SK-N-SH treated with all-trans-retinoic acid at 6 μM for 48 hours (cell line): Measurements from ENCODE around the gene IL4R.

Experiments
- ATAC-seq: fragments of 200-7000 bp; cut with Tn5 transposase; 3 replicates; pipeline ENCODE4 v1.9.1; 2020; ENCODE audit warnings: mild to moderate bottlenecking, moderate library complexity
- ARNTL ChIP-seq: fragments of 450-650 bp; formaldehyde crosslinking; IDR thresholded peaks from 2 replicates; pipeline ENCODE4 v1.5.0; 2020; ENCODE audit warnings: low read depth, mild to moderate bottlenecking, moderate library complexity, borderline replicate concordance
- BACH2 ChIP-seq: fragments of 250-450 bp; sonication (Bioruptor Pico); IDR thresholded peaks from 2 replicates; pipeline ENCODE4 v1.9.0; 2021; ENCODE audit warnings: mild to moderate bottlenecking, borderline replicate concordance
- CSDC2 ChIP-seq: fragments of 250-450 bp; sonication (Bioruptor Pico); IDR thresholded peaks from 2 replicates; pipeline ENCODE4 v1.5.0; 2020; ENCODE audit warnings: mild to moderate bottlenecking, moderate library complexity
- GLIS3 ChIP-seq: fragments of 250-450 bp; sonication (Bioruptor Pico); IDR thresholded peaks from 2 replicates; pipeline ENCODE4 v1.5.0; 2020; ENCODE audit warnings: mild to moderate bottlenecking, moderate library complexity
- ISL1 ChIP-seq: fragments of 250-450 bp; sonication (Bioruptor Pico); IDR thresholded peaks from 2 replicates; pipeline ENCODE4 v2.1.2; 2022; ENCODE audit warnings: mild to moderate bottlenecking, moderate library complexity
- OSR1 ChIP-seq: fragments of 250-450 bp; sonication (Bioruptor Pico); IDR thresholded peaks from 2 replicates; pipeline ENCODE4 v1.8.0; 2022; ENCODE audit warnings: moderate library complexity, mild to moderate bottlenecking, inconsistent platforms
- PATZ1 ChIP-seq: fragments of 250-450 bp; sonication (Bioruptor Pico); IDR thresholded peaks from 2 replicates; pipeline ENCODE4 v1.8.0; 2020; ENCODE audit warnings: mild to moderate bottlenecking, moderate library complexity, borderline replicate concordance
- POU6F1 ChIP-seq: fragments of 250-450 bp; sonication (Bioruptor Pico); IDR thresholded peaks from 2 replicates; pipeline ENCODE4 v1.8.0; 2021; ENCODE audit warnings: low read depth, mild to moderate bottlenecking, moderate library complexity, borderline replicate concordance
- PPARA ChIP-seq: fragments of 250-450 bp; sonication (Bioruptor Pico); IDR thresholded peaks from 2 replicates; pipeline ENCODE4 v1.5.0; 2020; ENCODE audit warnings: mild to moderate bottlenecking, borderline replicate concordance
- RARB ChIP-seq: fragments of 250-450 bp; sonication (Bioruptor Pico); IDR thresholded peaks from 2 replicates; pipeline ENCODE4 v1.8.0; 2021; ENCODE audit warnings: mild to moderate bottlenecking, moderate library complexity
- SNAI2 ChIP-seq: fragments of 250-450 bp; sonication (Bioruptor Pico); IDR thresholded peaks from 2 replicates; pipeline ENCODE4 v1.5.0; 2020; ENCODE audit warnings: mild to moderate bottlenecking, moderate library complexity
- TCF4 ChIP-seq: fragments of 250-450 bp; sonication (Bioruptor Pico); IDR thresholded peaks from 2 replicates; pipeline ENCODE4 v1.8.0; 2021; ENCODE audit warnings: mild to moderate bottlenecking, moderate library complexity, borderline replicate concordance
- TOX ChIP-seq: fragments of 250-450 bp; sonication (Bioruptor Pico); IDR thresholded peaks from 2 replicates; pipeline ENCODE4 v1.8.0; 2021; ENCODE audit warnings: mild to moderate bottlenecking, moderate library complexity, borderline replicate concordance
- ZC3H10 ChIP-seq: fragments of 250-450 bp; sonication (Bioruptor Pico); IDR thresholded peaks from 2 replicates; pipeline ENCODE4 v1.5.1; 2021; ENCODE audit warnings: mild to moderate bottlenecking, moderate library complexity
- ZFP3 ChIP-seq: fragments of 250-450 bp; sonication (Bioruptor Pico); IDR thresholded peaks from 2 replicates; pipeline ENCODE4 v1.5.0; 2020; ENCODE audit warnings: mild to moderate bottlenecking, moderate library complexity
- ZFP30 ChIP-seq: fragments of 450-650 bp; formaldehyde crosslinking; IDR thresholded peaks from 2 replicates; pipeline ENCODE4 v1.5.0; 2022; ENCODE audit warnings: mild to moderate bottlenecking, moderate library complexity
- ZNF565 ChIP-seq: fragments of 450-650 bp; formaldehyde crosslinking; conservative IDR thresholded peaks from 2 replicates; pipeline ENCODE4 v1.5.0; 2020; ENCODE audit warnings: low read depth, mild to moderate bottlenecking, moderate library complexity
- ZNF70 ChIP-seq: fragments of 450-650 bp; formaldehyde crosslinking; IDR thresholded peaks from 2 replicates; pipeline ENCODE4 v1.5.0; 2020; ENCODE audit warnings: mild to moderate bottlenecking, moderate library complexity
- TF ChIP-seq, protein P1 (sequence below): fragments of 250-450 bp; sonication (Bioruptor Pico); IDR thresholded peaks from 2 replicates; pipeline ENCODE4 v1.5.1; 2020; ENCODE audit warnings: low read depth, mild to moderate bottlenecking, moderate library complexity
- TF ChIP-seq, protein P2 (sequence below): fragments of 250-450 bp; sonication (Bioruptor Pico); IDR thresholded peaks from 2 replicates; pipeline ENCODE4 v1.5.1; 2021; ENCODE audit warnings: mild to moderate bottlenecking, moderate library complexity
- TF ChIP-seq, protein P3 (sequence below): fragments of 250-450 bp; sonication (Bioruptor Pico); IDR thresholded peaks from 2 replicates; pipeline ENCODE4 v1.5.0; 2020; ENCODE audit warnings: mild to moderate bottlenecking, moderate library complexity

IL4R gene

DNA sequence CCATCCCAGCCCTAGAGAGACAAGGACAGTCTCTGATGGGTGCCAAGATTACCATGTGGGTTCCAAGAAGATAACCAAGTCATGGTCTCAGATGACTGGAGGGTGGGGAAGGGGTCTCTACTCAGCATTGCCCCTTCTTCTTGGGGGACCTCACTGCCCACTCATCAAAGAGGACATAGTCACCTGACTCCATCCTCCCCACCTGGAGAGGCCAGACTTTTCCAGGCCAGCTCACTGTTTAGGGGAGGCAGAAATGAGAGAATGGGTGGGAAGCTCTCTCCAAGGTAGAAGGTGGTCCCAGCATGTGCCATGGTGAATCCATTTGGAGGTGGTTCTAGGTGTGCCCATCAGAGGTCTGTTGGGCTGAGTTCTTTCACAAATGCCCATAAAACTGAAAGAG, 67.5 kb downstream of the IL4R start:
- TF ChIP-seq SNAI2 (no peak), ARNTL (CRISPR knock-in tag) (no peak), ZFP30 (no peak), ISL1 (CRISPR knock-in tag) (no peak), RARB (no peak), BACH2 (CRISPR knock-in tag) (no peak), ZFP3 (CRISPR knock-in tag) (no peak)
- TF ChIP-seq, protein P1, sequence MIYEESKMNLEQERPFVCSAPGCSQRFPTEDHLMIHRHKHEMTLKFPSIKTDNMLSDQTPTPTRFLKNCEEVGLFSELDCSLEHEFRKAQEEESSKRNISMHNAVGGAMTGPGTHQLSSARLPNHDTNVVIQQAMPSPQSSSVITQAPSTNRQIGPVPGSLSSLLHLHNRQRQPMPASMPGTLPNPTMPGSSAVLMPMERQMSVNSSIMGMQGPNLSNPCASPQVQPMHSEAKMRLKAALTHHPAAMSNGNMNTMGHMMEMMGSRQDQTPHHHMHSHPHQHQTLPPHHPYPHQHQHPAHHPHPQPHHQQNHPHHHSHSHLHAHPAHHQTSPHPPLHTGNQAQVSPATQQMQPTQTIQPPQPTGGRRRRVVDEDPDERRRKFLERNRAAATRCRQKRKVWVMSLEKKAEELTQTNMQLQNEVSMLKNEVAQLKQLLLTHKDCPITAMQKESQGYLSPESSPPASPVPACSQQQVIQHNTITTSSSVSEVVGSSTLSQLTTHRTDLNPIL (CRISPR knock-in tag): no peak
- ATAC-seq: no peak

DNA sequence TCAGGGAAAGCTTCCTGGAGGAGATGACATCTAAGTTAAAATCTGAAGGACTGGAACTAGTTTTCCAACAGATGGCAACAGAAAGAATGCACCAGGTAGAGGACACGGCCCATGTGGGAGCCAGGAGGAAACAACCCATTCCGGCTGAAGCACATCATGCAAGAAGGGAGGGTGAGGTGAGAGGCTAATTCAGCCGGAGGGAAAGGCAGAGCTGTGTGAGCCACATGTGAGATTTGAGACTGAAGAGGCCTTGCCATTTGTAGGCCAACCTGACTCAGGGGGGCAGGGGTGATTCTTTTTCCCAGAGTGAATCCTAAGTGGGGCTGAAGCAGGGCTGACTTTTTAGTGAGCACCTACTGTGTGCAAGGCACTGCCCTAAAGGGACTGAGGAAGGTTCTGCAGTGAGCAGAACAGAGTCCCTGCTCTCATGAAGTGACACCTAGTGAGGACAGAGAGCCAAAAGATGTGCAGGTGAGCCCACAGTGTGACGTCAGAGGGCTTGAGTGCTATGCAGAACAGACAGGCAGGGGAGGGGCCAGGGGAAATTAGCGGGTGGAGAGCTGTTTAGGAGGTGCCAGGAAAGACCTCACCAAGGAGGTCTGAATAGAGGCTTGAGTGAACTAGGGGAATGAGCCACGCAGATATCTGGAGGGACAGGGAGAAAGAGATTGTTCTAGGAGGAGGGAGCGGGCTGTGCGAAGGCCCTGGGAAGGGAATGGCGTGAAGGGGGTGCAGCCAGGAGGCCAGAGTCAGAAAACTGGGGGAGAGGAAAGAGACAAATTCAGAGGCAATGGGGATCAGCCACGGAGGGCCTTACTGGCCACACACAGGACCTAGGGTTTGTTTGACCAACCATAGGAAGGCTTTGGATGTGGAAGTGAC, 68.4 kb downstream of the IL4R start:
- TF ChIP-seq, protein P2, sequence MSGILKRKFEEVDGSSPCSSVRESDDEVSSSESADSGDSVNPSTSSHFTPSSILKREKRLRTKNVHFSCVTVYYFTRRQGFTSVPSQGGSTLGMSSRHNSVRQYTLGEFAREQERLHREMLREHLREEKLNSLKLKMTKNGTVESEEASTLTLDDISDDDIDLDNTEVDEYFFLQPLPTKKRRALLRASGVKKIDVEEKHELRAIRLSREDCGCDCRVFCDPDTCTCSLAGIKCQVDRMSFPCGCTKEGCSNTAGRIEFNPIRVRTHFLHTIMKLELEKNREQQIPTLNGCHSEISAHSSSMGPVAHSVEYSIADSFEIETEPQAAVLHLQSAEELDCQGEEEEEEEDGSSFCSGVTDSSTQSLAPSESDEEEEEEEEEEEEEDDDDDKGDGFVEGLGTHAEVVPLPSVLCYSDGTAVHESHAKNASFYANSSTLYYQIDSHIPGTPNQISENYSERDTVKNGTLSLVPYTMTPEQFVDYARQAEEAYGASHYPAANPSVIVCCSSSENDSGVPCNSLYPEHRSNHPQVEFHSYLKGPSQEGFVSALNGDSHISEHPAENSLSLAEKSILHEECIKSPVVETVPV (CRISPR knock-in tag): no peak
- no peak for TF ChIP-seq ZC3H10
- TF ChIP-seq TCF4 (CRISPR knock-in tag): no peak
- no peak for TF ChIP-seq ZFP30
- no peak for TF ChIP-seq ARNTL (CRISPR knock-in tag)
- no peak for TF ChIP-seq SNAI2
- TF ChIP-seq PPARA (CRISPR knock-in tag): no peak
- TF ChIP-seq TOX (CRISPR knock-in tag): no peak
- no peak for TF ChIP-seq ZNF70 (CRISPR knock-in tag)
- no peak for TF ChIP-seq CSDC2 (CRISPR knock-in tag)
- TF ChIP-seq ZFP3 (CRISPR knock-in tag): no peak
- no peak for TF ChIP-seq BACH2 (CRISPR knock-in tag)
- TF ChIP-seq OSR1: no peak
- no peak for TF ChIP-seq PATZ1 (CRISPR knock-in tag)
- no peak for TF ChIP-seq ISL1 (CRISPR knock-in tag)
- TF ChIP-seq GLIS3: no peak
- TF ChIP-seq, protein P3, sequence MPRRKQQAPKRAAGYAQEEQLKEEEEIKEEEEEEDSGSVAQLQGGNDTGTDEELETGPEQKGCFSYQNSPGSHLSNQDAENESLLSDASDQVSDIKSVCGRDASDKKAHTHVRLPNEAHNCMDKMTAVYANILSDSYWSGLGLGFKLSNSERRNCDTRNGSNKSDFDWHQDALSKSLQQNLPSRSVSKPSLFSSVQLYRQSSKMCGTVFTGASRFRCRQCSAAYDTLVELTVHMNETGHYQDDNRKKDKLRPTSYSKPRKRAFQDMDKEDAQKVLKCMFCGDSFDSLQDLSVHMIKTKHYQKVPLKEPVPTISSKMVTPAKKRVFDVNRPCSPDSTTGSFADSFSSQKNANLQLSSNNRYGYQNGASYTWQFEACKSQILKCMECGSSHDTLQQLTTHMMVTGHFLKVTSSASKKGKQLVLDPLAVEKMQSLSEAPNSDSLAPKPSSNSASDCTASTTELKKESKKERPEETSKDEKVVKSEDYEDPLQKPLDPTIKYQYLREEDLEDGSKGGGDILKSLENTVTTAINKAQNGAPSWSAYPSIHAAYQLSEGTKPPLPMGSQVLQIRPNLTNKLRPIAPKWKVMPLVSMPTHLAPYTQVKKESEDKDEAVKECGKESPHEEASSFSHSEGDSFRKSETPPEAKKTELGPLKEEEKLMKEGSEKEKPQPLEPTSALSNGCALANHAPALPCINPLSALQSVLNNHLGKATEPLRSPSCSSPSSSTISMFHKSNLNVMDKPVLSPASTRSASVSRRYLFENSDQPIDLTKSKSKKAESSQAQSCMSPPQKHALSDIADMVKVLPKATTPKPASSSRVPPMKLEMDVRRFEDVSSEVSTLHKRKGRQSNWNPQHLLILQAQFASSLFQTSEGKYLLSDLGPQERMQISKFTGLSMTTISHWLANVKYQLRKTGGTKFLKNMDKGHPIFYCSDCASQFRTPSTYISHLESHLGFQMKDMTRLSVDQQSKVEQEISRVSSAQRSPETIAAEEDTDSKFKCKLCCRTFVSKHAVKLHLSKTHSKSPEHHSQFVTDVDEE (CRISPR knock-in tag): no peak
- no peak for TF ChIP-seq ZNF565
- ATAC-seq: no peak

GRCh38 chr16:27383556-27384243, 69.9 kb downstream of the IL4R start:
- ATAC-seq: no peak
- TF ChIP-seq ARNTL (CRISPR knock-in tag) (no peak), ZNF70 (CRISPR knock-in tag) (no peak), GLIS3 (no peak), ISL1 (CRISPR knock-in tag) (no peak), RARB (no peak), POU6F1 (CRISPR knock-in tag) (no peak), ZNF565 (no peak)
